D721Med (cell line): Measurements from ENCODE around the gene TGFBI.

Source experiments
- DNase-seq: peaks from one replicate; pipeline ENCODE4 v3.0.0; 2011; ENCODE audit warnings: low spot score; ENCODE audit not compliant: insufficient read length
- FAIRE-seq: peaks from 2 replicates; lab custom pipeline; 2011; peaks lifted over from hg19 to GRCh38; lab: Jason Lieb, UNC
- CTCF ChIP-seq: IDR thresholded peaks from 2 replicates; pipeline ENCODE4 v1.5.1; 2012; ENCODE audit warnings: mild to moderate bottlenecking, control low read depth; ENCODE audit not compliant: insufficient read depth; ENCODE audit errors: missing control alignments

The TGFBI gene

GRCh38 chr5:136090319-136090718 lies 61.5 kb downstream of the TGFBI start:
- DNase-seq: no peak
- no peak for FAIRE-seq
- TF ChIP-seq CTCF: no peak

GRCh38 chr5:136094189-136094912 lies 65.6 kb downstream of the TGFBI start:
- TF ChIP-seq CTCF: no peak
- DNase-seq (no peak), FAIRE-seq (no peak)

GRCh38 chr5:136094913-136095641 lies 66.3 kb downstream of the TGFBI start:
- FAIRE-seq: no peak
- no peak for DNase-seq
- no peak for TF ChIP-seq CTCF

GRCh38 chr5:136098176-136098575 lies 69.4 kb downstream of the TGFBI start:
- no peak for TF ChIP-seq CTCF
- DNase-seq (no peak), FAIRE-seq (no peak)

- FAIRE-seq (no peak), DNase-seq (no peak)
- TF ChIP-seq CTCF: no peak
Measured at GRCh38 chr5:136099870-136100269, 71.1 kb downstream of the TGFBI start.

- no peak for FAIRE-seq
- no peak for DNase-seq
- TF ChIP-seq CTCF: no peak
Measured at GRCh38 chr5:136101884-136102283, 73.1 kb downstream of the TGFBI start.

GRCh38 chr5:136103118-136103517 lies 74.3 kb downstream of the TGFBI start:
- no peak for DNase-seq
- TF ChIP-seq CTCF: no peak
- FAIRE-seq: no peak
